Measurements from ENCODE around the gene CARS2. TPM values are rescaled to one million over a fixed set of nuclear protein-coding genes. Genes with fewer than 3 reads are reported as not detected.

CARS2 gene
- total and polyA plus RNA-seq, 2 of the 8 experiments (the other 6 are each of a cell fraction or from before 2014, with no cell fraction given), result 47.7 to 55.9 TPM

GRCh38 chr13:110637747-110638146, 68.2 kb downstream of the CARS2 start:
- Histone ChIP-seq H3K14ac (ENCODE audit: insufficient read length) (no peak overlapping the region), H2BK15ac (ENCODE audit: low read length) (no peak overlapping the region), H3K4me2 (ENCODE audit: insufficient read depth in 1 of 2, low read depth in 2 of 2, low read length in 2 of 2) (no peak overlapping the region), H3K27me3 (replicated peaks in 1 of 4; ENCODE audit: control insufficient read depth in 3 of 4, extremely low read depth in 1 of 4, insufficient read depth in 3 of 4, low read length in 3 of 4) (no peaks in the 10 kb centered on the region), H3K79me1 (ENCODE audit: low read depth, low read length) (peaks cover 5% of the 10 kb centered on the region; the same call in 1 of the 2 replicates), H4K20me1 (replicated peaks in 1 of 2; ENCODE audit: control insufficient read depth in 1 of 2, insufficient read depth in 2 of 2, low read length in 2 of 2) (peaks cover 7 to 28% of the 10 kb centered on the region in 2 experiments), H2AK5ac (ENCODE audit: low read depth, low read length) (no peak overlapping the region), H2BK120ac (replicated peaks; ENCODE audit: low read depth, low read length) (no peak overlapping the region), H3K9me3 (ENCODE audit: insufficient read depth in 2 of 2, low read depth in 1 of 2, low read length in 1 of 2) (no peaks in the 10 kb centered on the region), H3K27ac (ENCODE audit: low read depth, low read length) (no peak overlapping the region), H3K4ac (replicated peaks; ENCODE audit: insufficient read length, low read depth, low read length) (no peak overlapping the region), H3K23ac (ENCODE audit: insufficient read length) (no peak overlapping the region), H3K9ac (replicated peaks in 1 of 4; ENCODE audit: extremely low read depth in 1 of 4, low read depth in 3 of 4, low read length in 3 of 4) (no peak overlapping the region), H3K36me3 (ENCODE audit: control insufficient read depth in 2 of 4, insufficient read depth in 4 of 4, low read length in 3 of 4) (peaks cover 8 to 43% (median 34%) of the 10 kb centered on the region in 4 experiments; a peak in 7 of 8 replicates), H4K5ac (ENCODE audit: insufficient read length, low read depth, low read length) (no peak overlapping the region), H3K23me2 (ENCODE audit: low read depth, low read length) (no peaks in the 10 kb centered on the region), H3K18ac (ENCODE audit: extremely low read depth, low read length) (no peak overlapping the region), H3K4me3 (ENCODE audit: extremely low read depth in 1 of 4, insufficient read depth in 2 of 4, low read depth in 3 of 4, low read length in 4 of 4) (no peak overlapping the region), H3K56ac (replicated peaks; ENCODE audit: insufficient read length, low read depth, low read length) (no peak overlapping the region), H2BK12ac (ENCODE audit: low read depth, low read length) (no peak overlapping the region), H3K79me2 (ENCODE audit: control insufficient read depth in 1 of 2, insufficient read depth in 2 of 2, low read length in 2 of 2) (peaks cover 0 to 3% of the 10 kb centered on the region in 2 experiments; a peak in 1 of 4 replicates), H2AFZ (ENCODE audit: low read length) (no peak overlapping the region), H2BK5ac (ENCODE audit: low read depth, low read length) (no peak overlapping the region), H4K91ac (replicated peaks; ENCODE audit: insufficient read length, low read length) (no peak overlapping the region), H2BK20ac (ENCODE audit: low read length) (no peak overlapping the region), H3K4me1 (replicated peaks in 1 of 4; ENCODE audit: control insufficient read depth in 3 of 4, insufficient read depth in 4 of 4, low read length in 3 of 4) (no peaks in the 10 kb centered on the region), H4K8ac (ENCODE audit: extremely low read depth, insufficient read depth, low read length) (no peak overlapping the region)
- WGBS, 2 experiments (ENCODE audit: extremely low coverage in 1 of 2, insufficient coverage in 1 of 2, insufficient read length in 1 of 2, insufficient replicate concordance in 2 of 2, low coverage in 1 of 2, low lambda C conversion rate in 2 of 2, missing lambda C conversion rate in 1 of 2), result 77% methylated on average over 6 of the region's 6 CpGs; no CpG with 5 or more reads in 1 of the 2 experiments
- DNase-seq (ENCODE audit: low read depth in 1 of 2, low spot score in 2 of 2) (no peak), FAIRE-seq (no peak)
- ChIA-PET POLR2A (ENCODE audit: partially characterized antibody) (interaction anchor here (0.9 kb wide), 1 partner anchor 12 kb away, joined by 3 read pairs; no protein-coding TSS in a partner anchor), CTCF (ENCODE audit: partially characterized antibody) (interaction anchor here (0.5 to 4.1 kb wide), 10 partner anchors 16 to 648 kb away, joined by 3 to 18 read pairs (median 4); no protein-coding TSS in a partner anchor)
- TF ChIP-seq CTBP2 (IDR thresholded peaks at IDR 0.05; ENCODE audit: borderline replicate concordance, insufficient read depth, insufficient read length, low read length) (no peak), BCL11A (IDR thresholded peaks at IDR 0.05; ENCODE audit: low read depth in 2 of 2, low read length in 2 of 2) (no peak), RAD21 (IDR thresholded peaks at IDR 0.05 in 1 of 2, conservative IDR thresholded peaks at IDR 0.05 in 1 of 2; ENCODE audit: low read depth in 2 of 2, low read length in 2 of 2) (no peak), GABPA (IDR thresholded peaks at IDR 0.05; ENCODE audit: borderline replicate concordance, insufficient read depth, low read length) (no peak), HDAC2 (IDR thresholded peaks at IDR 0.05; ENCODE audit: borderline replicate concordance in 1 of 2, low read depth in 2 of 2, low read length in 2 of 2) (no peak), RFX5 (IDR thresholded peaks at IDR 0.05; ENCODE audit: borderline replicate concordance, low read depth, low read length) (no peak), HDAC6 (IDR thresholded peaks at IDR 0.05; ENCODE audit: low read depth, low read length) (no peak), POLR2A (IDR thresholded peaks at IDR 0.05; ENCODE audit: control extremely low read depth in 1 of 2, low read depth in 2 of 2, low read length in 2 of 2) (no peak), SP2 (IDR thresholded peaks at IDR 0.05; ENCODE audit: low read length) (no peak)

All from H1 (cell line).